Kidney (tissue), 2 donors: ENCODE results near the gene FN3KRP. TPM values are rescaled to one million over a fixed set of nuclear protein-coding genes. Genes with fewer than 3 reads are reported as not detected.

Source experiments
- microRNA-seq: library from miRNA; unstranded; fragments of <30 nt; microRNA quantifications from one replicate; pipeline ENCODE4 v1.2.0, GENCODE V29; 2020
- polyA plus RNA-seq: library from polyadenylated mRNA; stranded (reverse); fragments of 350-450 nt; fragmentation: Illumina TruSeq; extraction: RNeasy Lipid Tissue Mini Kit (QIAGEN cat#74804); gene quantifications from one replicate; pipeline ENCODE4 v1.2.3, GENCODE V29; 2014; ENCODE audit warnings: low read depth, low replicate concordance; ENCODE audit not compliant: insufficient read depth
- total RNA-seq: library from RNA; stranded (reverse); fragmentation: NEBNext Ultra II Directional; extraction: Animal tissue kit (Norgen Biotek cat#: 25700); gene quantifications from one replicate; pipeline ENCODE4 v1.2.1, GENCODE V29; 2021
- donor health status: DM: yes; HTN: yes; CAD: no.

The FN3KRP gene
- total and polyA plus RNA-seq, 2 donors from 2014 or later: 30.6 to 36.6 TPM

Small RNA genes within 50 kb of the gene (microRNA-seq; reads per million reads assigned to microRNA genes)
- gene MIR4525: 1.4 reads per million

Other genes starting within 250 kb of the FN3KRP start
- 37.9 TPM for gene FOXK2, start 197.0 kb upstream of the FN3KRP start, total RNA-seq
- gene FOXK2, start 197.0 kb upstream of the FN3KRP start, polyA plus RNA-seq: 13.5 TPM
- gene WDR45B, start 68.3 kb upstream of the FN3KRP start, total RNA-seq: 65.4 TPM
- 64.7 TPM for gene WDR45B, start 68.3 kb upstream of the FN3KRP start, polyA plus RNA-seq
- 21.7 TPM for gene RAB40B, start 18.0 kb upstream of the FN3KRP start, total RNA-seq
- 36.1 TPM for gene RAB40B, start 18.0 kb upstream of the FN3KRP start, polyA plus RNA-seq
- 33.3 TPM for gene FN3K, start 18.9 kb downstream of the FN3KRP start, total RNA-seq
- gene FN3K, start 18.9 kb downstream of the FN3KRP start, polyA plus RNA-seq: 114 TPM
- 72.8 TPM for gene TBCD, start 35.4 kb downstream of the FN3KRP start, total RNA-seq
- gene TBCD, start 35.4 kb downstream of the FN3KRP start, polyA plus RNA-seq: 78.7 TPM
- gene ZNF750, start 123.3 kb downstream of the FN3KRP start, total RNA-seq: 0.25 TPM
- 0.30 TPM for gene ZNF750, start 123.3 kb downstream of the FN3KRP start, polyA plus RNA-seq